MCF 10A (cell line): ENCODE results near the gene HECTD4. TPM values are rescaled to one million over a fixed set of nuclear protein-coding genes. Genes with fewer than 3 reads are reported as not detected.
"Not testable (repeated sequence)": the region's sequence is repeated elsewhere in the genome, so short reads cannot be mapped to it uniquely, and the experiment has no call there.

Experiments
- BruUV-seq: library from RNA; stranded (reverse); fragments of 400-500 nt; replicated peaks from 2 replicates; lab custom pipeline; 2021; lab: Mats Ljungman, UMichigan
- CTCF ChIA-PET: fragments of 300-600 bp; sonication (Branson Sonifier 250); formaldehyde crosslinking; extraction: SDS; loops from one replicate; lab custom pipeline; 2021; ENCODE audit warnings: antibody characterized with exemption, inconsistent platforms; lab: Yijun Ruan, JAX
- POLR2A ChIA-PET: fragments of 300-600, 350-650 bp; sonication (Branson Sonifier 250); formaldehyde crosslinking; extraction: SDS; loops from one replicate; lab custom pipeline; 2020; ENCODE audit warnings: antibody characterized with exemption, inconsistent platforms; lab: Yijun Ruan, JAX
- DNase-seq: peaks from one replicate; pipeline ENCODE4 v3.0.0-alpha.2; 2018; ENCODE audit not compliant: unreplicated experiment
- H3K27ac Mint-ChIP-seq: one replicate; pipeline ENCODE4 v1.8.0; 2022; ENCODE audit warnings: mild to moderate bottlenecking, low read depth, mixed read lengths; ENCODE audit not compliant: unreplicated experiment
- H3K27me3 Mint-ChIP-seq: one replicate; pipeline ENCODE4 v1.8.0; 2022; ENCODE audit warnings: mixed read lengths; ENCODE audit not compliant: insufficient read depth, unreplicated experiment
- H3K36me3 Mint-ChIP-seq: one replicate; pipeline ENCODE4 v1.8.0; 2022; ENCODE audit warnings: mild to moderate bottlenecking, moderate library complexity, mixed read lengths; ENCODE audit not compliant: insufficient read depth, unreplicated experiment
- H3K4me1 Mint-ChIP-seq: one replicate; pipeline ENCODE4 v1.8.0; 2022; ENCODE audit warnings: mixed read lengths; ENCODE audit not compliant: insufficient read depth, unreplicated experiment
- H3K4me3 Mint-ChIP-seq: one replicate; pipeline ENCODE4 v1.8.0; 2022; ENCODE audit warnings: mild to moderate bottlenecking, moderate library complexity, mixed read lengths; ENCODE audit not compliant: unreplicated experiment
- H3K9me3 Mint-ChIP-seq: one replicate; pipeline ENCODE4 v1.8.0; 2022; ENCODE audit warnings: mixed read lengths; ENCODE audit not compliant: unreplicated experiment
- CTCF ChIP-seq: fragments of 200-600 bp; IDR thresholded peaks from one replicate; pipeline ENCODE4 v1.8.0; 2022; ENCODE audit warnings: antibody characterized with exemption, mild to moderate bottlenecking; ENCODE audit not compliant: unreplicated experiment
- intact Hi-C: fragments of 100-400 bp; cut with micrococcal nuclease; formaldehyde crosslinking; loops from 2 replicates; pipeline ENCODE4 v1.14.1; 2022
- total RNA-seq: library from RNA; stranded (reverse); gene quantifications from 2 replicates; pipeline ENCODE4 v1.2.3, GENCODE V29; 2022

HECTD4 gene
- total RNA-seq, 1 experiment from 2014 or later = 35.2 TPM

GRCh38 chr12:112353393-112353792 is 28.8 kb downstream of the HECTD4 start:
- peak overlapping the region; percentile 9 for H3K27ac Mint-ChIP-seq
- BruUV-seq = no TSS peak
- POLR2A ChIA-PET = interaction anchor here (0.9 to 1.7 kb wide), 3 partner anchors 11 to 229 kb away, joined by 3 to 4 read pairs (median 3); no protein-coding TSS in a partner anchor
- DNase-seq = peak; percentile 54
- peaks cover 19% of the 10 kb centered on the region for H3K4me1 Mint-ChIP-seq
- no peaks in the 10 kb centered on the region for H3K9me3 Mint-ChIP-seq
- H3K36me3 Mint-ChIP-seq = no peaks in the 10 kb centered on the region
- CTCF ChIA-PET = interaction anchor here (1.5 kb wide), 1 partner anchor 156 kb away, joined by 3 read pairs; no protein-coding TSS in a partner anchor
- intact Hi-C loops = no loop called here
- H3K4me3 Mint-ChIP-seq = no peak overlapping the region
- no peaks in the 10 kb centered on the region for H3K27me3 Mint-ChIP-seq
- TF ChIP-seq CTCF = no peak

- DNase-seq = peak; percentile 6
- BruUV-seq = no TSS peak
- ChIA-PET POLR2A (interaction anchor here (1.2 to 1.7 kb wide), 2 partner anchors 12 to 229 kb away, joined by 3 to 4 read pairs; no protein-coding TSS in a partner anchor), CTCF (interaction anchor here (1.5 kb wide), 1 partner anchor 155 kb away, joined by 3 read pairs; no protein-coding TSS in a partner anchor)
- Mint-ChIP-seq H3K9me3 (no peaks in the 10 kb centered on the region), H3K27ac (peak overlapping the region; percentile 9), H3K27me3 (no peaks in the 10 kb centered on the region), H3K4me3 (no peak overlapping the region), H3K4me1 (peaks cover 19% of the 10 kb centered on the region), H3K36me3 (no peaks in the 10 kb centered on the region)
- TF ChIP-seq CTCF = no peak
- intact Hi-C loops = no loop called here
Measured at GRCh38 chr12:112352921-112353320, 29.3 kb downstream of the HECTD4 start.

- ChIA-PET CTCF (interaction anchor here (0.6 to 0.7 kb wide), 2 partner anchors 77 to 79 kb away, joined by 3 read pairs; no protein-coding TSS in a partner anchor), POLR2A (interaction anchor here (1.0 to 1.5 kb wide), 4 partner anchors 9 to 29 kb away, joined by 3 to 5 read pairs (median 4); no protein-coding TSS in a partner anchor)
- no peaks in the 10 kb centered on the region for H3K27me3 Mint-ChIP-seq
- no peaks in the 10 kb centered on the region for H3K9me3 Mint-ChIP-seq
- no TSS peak for BruUV-seq
- intact Hi-C loops = no loop called here
- DNase-seq = no peak
- peaks cover 23% of the 10 kb centered on the region for H3K4me1 Mint-ChIP-seq
- no peak overlapping the region for H3K4me3 Mint-ChIP-seq
- H3K27ac Mint-ChIP-seq = peak overlapping the region; percentile 64
- no peak for TF ChIP-seq CTCF
- no peaks in the 10 kb centered on the region for H3K36me3 Mint-ChIP-seq
Measured at GRCh38 chr12:112350593-112351592, 31.3 kb downstream of the HECTD4 start.

GRCh38 chr12:112349431-112349830 is 32.8 kb downstream of the HECTD4 start:
- no peaks in the 10 kb centered on the region for H3K36me3 Mint-ChIP-seq
- H3K27ac Mint-ChIP-seq = no peak overlapping the region
- BruUV-seq = no TSS peak
- H3K9me3 Mint-ChIP-seq = no peaks in the 10 kb centered on the region
- no peak for TF ChIP-seq CTCF
- CTCF ChIA-PET = interaction anchor here (0.6 kb wide), 1 partner anchor 62 kb away, joined by 3 read pairs; no protein-coding TSS in a partner anchor
- peaks cover 19% of the 10 kb centered on the region for H3K4me1 Mint-ChIP-seq
- no peaks in the 10 kb centered on the region for H3K27me3 Mint-ChIP-seq
- POLR2A ChIA-PET = no interaction called here
- DNase-seq = no peak
- no peak overlapping the region for H3K4me3 Mint-ChIP-seq
- intact Hi-C loops = no loop called here

GRCh38 chr12:112348926-112349325 is 33.3 kb downstream of the HECTD4 start:
- not testable (repeated sequence) for H3K36me3 Mint-ChIP-seq

More at GRCh38 chr12:112348926-112349325, 33.3 kb downstream of the HECTD4 start:
- H3K27ac Mint-ChIP-seq, CTCF ChIA-PET, DNase-seq, intact Hi-C loops, H3K4me3 Mint-ChIP-seq, BruUV-seq, H3K9me3 Mint-ChIP-seq, POLR2A ChIA-PET, H3K27me3 Mint-ChIP-seq: not testable (repeated sequence)
- H3K4me1 Mint-ChIP-seq = peaks cover 17% of the 10 kb centered on the region
